ENCODE data around the gene TTPAL. TPM values are rescaled to one million over a fixed set of nuclear protein-coding genes. Genes with fewer than 3 reads are reported as not detected.

Gene TTPAL
- total RNA-seq, 1 experiment from 2014 or later: 35.4 TPM

- H3K4me1 Mint-ChIP-seq (ENCODE audit: insufficient read depth, unreplicated experiment): peaks cover 5% of the 10 kb centered on the region
- POLR2A ChIA-PET: interaction anchor here (0.8 to 1.1 kb wide), 6 partner anchors 10 to 42 kb away, joined by 3 to 6 read pairs (median 3); no protein-coding TSS in a partner anchor
- no peak for TF ChIP-seq CTCF (IDR thresholded peaks at IDR 0.05; ENCODE audit: unreplicated experiment)
- no peaks in the 10 kb centered on the region for H3K36me3 Mint-ChIP-seq (ENCODE audit: insufficient read depth, unreplicated experiment)
- H3K27me3 Mint-ChIP-seq (ENCODE audit: insufficient read depth, unreplicated experiment): no peaks in the 10 kb centered on the region
- H3K9me3 Mint-ChIP-seq (ENCODE audit: unreplicated experiment): no peaks in the 10 kb centered on the region
- no peak for DNase-seq (ENCODE audit: unreplicated experiment)
- BruUV-seq (replicated peaks): no TSS peak
- intact Hi-C loops (cut with micrococcal nuclease): no loop called here
- H3K4me3 Mint-ChIP-seq (ENCODE audit: unreplicated experiment): no peak overlapping the region
- no peak overlapping the region for H3K27ac Mint-ChIP-seq (ENCODE audit: low read depth, unreplicated experiment)
- CTCF ChIA-PET: interaction anchor here (0.6 to 1.8 kb wide), 6 partner anchors 11 to 763 kb away, joined by 3 to 8 read pairs (median 4); no protein-coding TSS in a partner anchor
These were observed 62.3 kb downstream of the TTPAL start for GRCh38 chr20:44537993-44538392.

GRCh38 chr20:44540834-44541233, 65.2 kb downstream of the TTPAL start:
- Mint-ChIP-seq H3K27me3 (ENCODE audit: insufficient read depth, unreplicated experiment) (no peaks in the 10 kb centered on the region), H3K9me3 (ENCODE audit: unreplicated experiment) (no peaks in the 10 kb centered on the region), H3K4me3 (ENCODE audit: unreplicated experiment) (no peak overlapping the region), H3K27ac (ENCODE audit: low read depth, unreplicated experiment) (no peak overlapping the region), H3K4me1 (ENCODE audit: insufficient read depth, unreplicated experiment) (peaks cover 5% of the 10 kb centered on the region), H3K36me3 (ENCODE audit: insufficient read depth, unreplicated experiment) (no peaks in the 10 kb centered on the region)
- ChIA-PET POLR2A (interaction anchor here (1.1 to 2.8 kb wide), 3 partner anchors 8 to 68 kb away, joined by 3 to 7 read pairs (median 4); no protein-coding TSS in a partner anchor), CTCF (interaction anchor here (0.6 to 2.2 kb wide), 3 partner anchors 10 to 1607 kb away, joined by 3 to 6 read pairs (median 6); no protein-coding TSS in a partner anchor)
- intact Hi-C loops (cut with micrococcal nuclease): no loop called here
- BruUV-seq (replicated peaks): no TSS peak
- peak; percentile 48 for DNase-seq (ENCODE audit: unreplicated experiment)
- no peak for TF ChIP-seq CTCF (IDR thresholded peaks at IDR 0.05; ENCODE audit: unreplicated experiment)

- TF ChIP-seq CTCF (IDR thresholded peaks at IDR 0.05; ENCODE audit: unreplicated experiment): no peak
- ChIA-PET CTCF (interaction anchor here (0.6 to 2.2 kb wide), 7 partner anchors 9 to 660 kb away, joined by 3 to 6 read pairs (median 3); no protein-coding TSS in a partner anchor), POLR2A (interaction anchor here (0.7 to 2.8 kb wide), 7 partner anchors 9 to 460 kb away, joined by 3 to 9 read pairs (median 6); partner anchors contain the start of genes PKIG and SERINC3)
- H3K4me1 Mint-ChIP-seq (ENCODE audit: insufficient read depth, unreplicated experiment): no peaks in the 10 kb centered on the region
- no peaks in the 10 kb centered on the region for H3K36me3 Mint-ChIP-seq (ENCODE audit: insufficient read depth, unreplicated experiment)
- intact Hi-C loops (cut with micrococcal nuclease): no loop called here
- no peak overlapping the region for H3K4me3 Mint-ChIP-seq (ENCODE audit: unreplicated experiment)
- no peak overlapping the region for H3K27ac Mint-ChIP-seq (ENCODE audit: low read depth, unreplicated experiment)
- no peak for DNase-seq (ENCODE audit: unreplicated experiment)
- H3K27me3 Mint-ChIP-seq (ENCODE audit: insufficient read depth, unreplicated experiment): no peaks in the 10 kb centered on the region
- no TSS peak for BruUV-seq (replicated peaks)
- no peaks in the 10 kb centered on the region for H3K9me3 Mint-ChIP-seq (ENCODE audit: unreplicated experiment)
These were observed 66.3 kb downstream of the TTPAL start for GRCh38 chr20:44541992-44542391.

- Mint-ChIP-seq H3K27ac (ENCODE audit: low read depth, unreplicated experiment) (no peak overlapping the region), H3K36me3 (ENCODE audit: insufficient read depth, unreplicated experiment) (no peaks in the 10 kb centered on the region), H3K27me3 (ENCODE audit: insufficient read depth, unreplicated experiment) (no peaks in the 10 kb centered on the region), H3K4me1 (ENCODE audit: insufficient read depth, unreplicated experiment) (no peaks in the 10 kb centered on the region), H3K9me3 (ENCODE audit: unreplicated experiment) (no peaks in the 10 kb centered on the region), H3K4me3 (ENCODE audit: unreplicated experiment) (no peak overlapping the region)
- intact Hi-C loops (cut with micrococcal nuclease): no loop called here
- TF ChIP-seq CTCF (IDR thresholded peaks at IDR 0.05; ENCODE audit: unreplicated experiment): no peak
- ChIA-PET CTCF (interaction anchor here (0.6 to 2.2 kb wide), 8 partner anchors 8 to 327 kb away, joined by 3 to 6 read pairs (median 3); no protein-coding TSS in a partner anchor), POLR2A (interaction anchor here (0.7 to 2.8 kb wide), 7 partner anchors 10 to 748 kb away, joined by 3 to 9 read pairs (median 4); partner anchors contain the start of genes PKIG and SERINC3)
- BruUV-seq (replicated peaks): no TSS peak
- DNase-seq (ENCODE audit: unreplicated experiment): no peak
These were observed 67.2 kb downstream of the TTPAL start for GRCh38 chr20:44542890-44543289.
